HepG2 (cell line): Measurements from ENCODE around the gene NPDC1. TPM values are rescaled to one million over a fixed set of nuclear protein-coding genes. Genes with fewer than 3 reads are reported as not detected.

Experiments used
- FOXM1 ChIP-seq: sonication (generic); formaldehyde crosslinking; IDR thresholded peaks from 2 replicates; pipeline ENCODE4 v1.5.0; 2020; ENCODE audit warnings: missing genetic modification reagents
- FOXP4 ChIP-seq: sonication (generic); formaldehyde crosslinking; IDR thresholded peaks from 2 replicates; pipeline ENCODE4 v1.4.0; 2020; ENCODE audit warnings: missing genetic modification reagents
- KLF6 ChIP-seq: IDR thresholded peaks from 2 replicates; pipeline ENCODE4 v1.8.0; 2016; ENCODE audit warnings: missing biosample characterization, missing genetic modification reagents
- KLF9 ChIP-seq: IDR thresholded peaks from 2 replicates; pipeline ENCODE4 v1.6.1; 2016; ENCODE audit warnings: low read depth
- MTF2 ChIP-seq: sonication (generic); formaldehyde crosslinking; IDR thresholded peaks from 2 replicates; pipeline ENCODE4 v1.5.0; 2020; ENCODE audit warnings: missing genetic modification reagents, borderline replicate concordance
- SMARCC2 ChIP-seq: fragments of 450-650 bp; IDR thresholded peaks from 2 replicates; pipeline ENCODE4 v1.6.1; 2017; ENCODE audit warnings: antibody characterized with exemption, mild to moderate bottlenecking
- SOX5 ChIP-seq: IDR thresholded peaks from 2 replicates; pipeline ENCODE4 v1.6.1; 2016; ENCODE audit warnings: borderline replicate concordance
- STAT5B ChIP-seq: sonication (generic); formaldehyde crosslinking; IDR thresholded peaks from 2 replicates; pipeline ENCODE4 v1.4.0; 2020; ENCODE audit warnings: missing genetic modification reagents
- ZKSCAN8 ChIP-seq: IDR thresholded peaks from 2 replicates; pipeline ENCODE4 v1.6.1; 2016; ENCODE audit warnings: borderline replicate concordance, missing genetic modification reagents, missing compliant biosample characterization
- ZNF224 ChIP-seq: sonication (generic); formaldehyde crosslinking; IDR thresholded peaks from 2 replicates; pipeline ENCODE4 v1.5.0; 2020; ENCODE audit warnings: mild to moderate bottlenecking, missing genetic modification reagents
- ZNF468 ChIP-seq: sonication (generic); formaldehyde crosslinking; IDR thresholded peaks from 2 replicates; pipeline ENCODE4 v1.8.0; 2022; ENCODE audit warnings: mild to moderate bottlenecking, moderate library complexity, missing genetic modification reagents
- ZNF549 ChIP-seq: sonication (generic); formaldehyde crosslinking; IDR thresholded peaks from 2 replicates; pipeline ENCODE4 v1.5.0; 2020; ENCODE audit warnings: missing genetic modification reagents
- ZNF678 ChIP-seq: sonication (generic); formaldehyde crosslinking; IDR thresholded peaks from 2 replicates; pipeline ENCODE4 v1.4.0; 2020; ENCODE audit warnings: mild to moderate bottlenecking, missing genetic modification reagents
- ZNF747 ChIP-seq: sonication (generic); formaldehyde crosslinking; IDR thresholded peaks from 2 replicates; pipeline ENCODE4 v1.8.1; 2023; ENCODE audit warnings: missing genetic modification reagents, mild to moderate bottlenecking, borderline replicate concordance
- ZNF749 ChIP-seq: sonication (generic); formaldehyde crosslinking; IDR thresholded peaks from 2 replicates; pipeline ENCODE4 v1.8.0; 2022; ENCODE audit warnings: mild to moderate bottlenecking, missing genetic modification reagents, moderate library complexity, borderline replicate concordance
- ZSCAN30 ChIP-seq: sonication (generic); formaldehyde crosslinking; IDR thresholded peaks from 2 replicates; pipeline ENCODE4 v1.5.0; 2020; ENCODE audit warnings: mild to moderate bottlenecking, missing genetic modification reagents
- ZSCAN9 ChIP-seq: IDR thresholded peaks from 2 replicates; pipeline ENCODE4 v1.6.1; 2016; ENCODE audit warnings: borderline replicate concordance
- polyA plus RNA-seq, 8 experiments: library from polyadenylated mRNA; depleted of rRNA in 3 of 8; stranded (reverse) in 7 of 8; unstranded in 1 of 8; fragments of >200 nt; fragmentation: Illumina TruSeq in 4 of 8; extraction: Trizol in 4 of 8; gene quantifications; 2 replicates each; pipeline versions ENCODE4 v1.2.1 to v1.2.3, GENCODE V29; 2011 to 2016; ENCODE audit warnings: low read depth in 4 of 8, missing spikeins in 1 of 8, mixed read lengths in 1 of 8; ENCODE audit not compliant: insufficient read depth in 1 of 8
- total RNA-seq, 5 experiments: library from RNA; depleted of rRNA; stranded (reverse); fragments of >200 nt; fragmentation: Illumina TruSeq; extraction: Trizol; gene quantifications; 2 replicates each; pipeline ENCODE4 v1.2.3, GENCODE V29; 2016; ENCODE audit warnings: low read depth in 1 of 5
- TF ChIP-seq, protein P1 (sequence below): sonication (generic); formaldehyde crosslinking; IDR thresholded peaks from 2 replicates; pipeline ENCODE4 v1.5.1; 2020; ENCODE audit warnings: missing genetic modification reagents, mild to moderate bottlenecking, borderline replicate concordance

NPDC1 gene
- total and polyA plus RNA-seq, 2 of the 13 experiments (the other 11 are each of a cell fraction or from before 2014, with no cell fraction given), result 0.84 to 5.4 TPM

GRCh38 chr9:137083394-137084004 lies 37.5 kb upstream of the NPDC1 start (continued):
- TF ChIP-seq MTF2 (CRISPR knock-in tag), result no peak
- TF ChIP-seq ZNF749, result no peak
- no peak for TF ChIP-seq SOX5 (CRISPR knock-in tag)
- TF ChIP-seq ZSCAN30 (CRISPR knock-in tag), result no peak
- TF ChIP-seq ZNF747 (CRISPR knock-in tag), result no peak
- TF ChIP-seq KLF6 (CRISPR knock-in tag), result no peak
- no peak for TF ChIP-seq ZNF224 (CRISPR knock-in tag)
- no peak for TF ChIP-seq FOXM1 (CRISPR knock-in tag)
- TF ChIP-seq ZNF468, result no peak
- TF ChIP-seq ZSCAN9 (CRISPR knock-in tag), result no peak
- no peak for TF ChIP-seq ZNF678
- no peak for TF ChIP-seq ZNF549 (CRISPR knock-in tag)
- no peak for TF ChIP-seq SMARCC2
- TF ChIP-seq, protein P1, sequence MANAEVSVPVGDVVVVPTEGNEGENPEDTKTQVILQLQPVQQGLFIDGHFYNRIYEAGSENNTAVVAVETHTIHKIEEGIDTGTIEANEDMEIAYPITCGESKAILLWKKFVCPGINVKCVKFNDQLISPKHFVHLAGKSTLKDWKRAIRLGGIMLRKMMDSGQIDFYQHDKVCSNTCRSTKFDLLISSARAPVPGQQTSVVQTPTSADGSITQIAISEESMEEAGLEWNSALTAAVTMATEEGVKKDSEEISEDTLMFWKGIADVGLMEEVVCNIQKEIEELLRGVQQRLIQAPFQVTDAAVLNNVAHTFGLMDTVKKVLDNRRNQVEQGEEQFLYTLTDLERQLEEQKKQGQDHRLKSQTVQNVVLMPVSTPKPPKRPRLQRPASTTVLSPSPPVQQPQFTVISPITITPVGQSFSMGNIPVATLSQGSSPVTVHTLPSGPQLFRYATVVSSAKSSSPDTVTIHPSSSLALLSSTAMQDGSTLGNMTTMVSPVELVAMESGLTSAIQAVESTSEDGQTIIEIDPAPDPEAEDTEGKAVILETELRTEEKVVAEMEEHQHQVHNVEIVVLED (CRISPR knock-in tag), result no peak
- 0 out of 2 replicates have a peak, but pooled peaks have one; percentile 18 for TF ChIP-seq ZKSCAN8 (CRISPR knock-in tag)
- TF ChIP-seq FOXP4 (CRISPR knock-in tag), result peak; percentile 14; the same call in 1 of the 2 replicates
- no peak for TF ChIP-seq STAT5B (CRISPR knock-in tag)
- no peak for TF ChIP-seq KLF9 (CRISPR knock-in tag)
